CD4-positive, alpha-beta T cell treated with Interleukin-4 for 4 hours (primary cell): ENCODE measurements around the gene RUFY3.

ENCODE experiments used
- DNase-seq: peaks from one replicate; pipeline ENCODE4 v3.0.0-alpha.2; 2020

RUFY3 gene

DNA sequence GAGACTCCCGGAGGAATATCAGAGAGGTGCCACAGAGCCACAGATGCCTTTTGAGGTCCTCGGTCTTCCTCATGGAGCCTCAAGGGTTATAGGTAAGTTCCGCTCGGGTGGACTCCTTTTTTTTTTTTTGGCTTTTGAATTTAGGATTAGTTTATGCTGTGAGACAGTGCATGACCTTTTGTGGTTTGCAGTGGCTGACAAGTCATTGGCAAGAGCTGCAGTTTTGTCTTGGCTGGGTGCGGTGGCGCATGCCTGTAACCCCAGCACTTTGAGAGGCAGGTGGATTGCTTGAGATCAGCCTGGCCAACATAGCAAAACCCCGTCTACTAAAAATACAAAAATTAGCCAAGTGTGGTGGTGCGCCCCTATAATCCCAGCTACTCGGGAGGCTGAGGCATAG lies 122.4 kb downstream of the RUFY3 start:
- DNase-seq, result no peak

DNA sequence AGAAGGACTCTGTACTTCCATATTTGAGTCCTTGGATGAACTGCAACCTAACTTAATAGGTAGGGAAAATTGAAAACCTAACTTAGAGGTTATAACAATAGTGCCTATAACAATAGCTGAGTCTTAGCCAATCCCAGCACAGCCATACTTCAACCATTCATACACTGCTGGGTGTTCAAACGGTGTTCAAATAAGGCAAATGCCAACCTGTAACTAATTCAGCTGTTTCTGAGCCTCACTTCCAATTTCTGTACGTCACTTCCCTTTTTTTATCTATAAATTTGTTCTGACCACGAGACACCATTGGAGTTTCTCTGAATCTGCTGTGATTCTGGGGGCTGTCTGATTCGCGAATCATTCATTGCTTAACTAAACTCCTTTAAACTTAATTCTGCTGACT lies 127.5 kb downstream of the RUFY3 start:
- no peak for DNase-seq

DNA sequence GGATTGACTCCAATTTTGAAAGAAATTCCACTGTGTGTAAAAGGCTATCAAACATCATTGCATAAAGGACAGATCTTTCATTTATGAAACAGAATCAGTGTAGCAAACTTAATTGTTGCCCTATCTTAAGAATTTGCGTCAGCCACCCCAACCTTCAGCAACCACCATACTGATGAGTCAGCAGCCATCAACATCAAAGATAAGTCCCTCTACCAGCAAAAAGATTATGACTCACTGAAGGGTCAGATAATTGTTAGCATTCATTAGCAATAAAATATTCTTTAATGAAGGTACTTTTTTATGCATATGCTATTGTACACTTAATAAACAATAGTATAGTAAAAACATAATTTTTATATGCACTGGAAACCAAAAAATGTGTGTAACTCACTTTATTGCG lies 133.7 kb downstream of the RUFY3 start:
- no peak for DNase-seq
